B cell (primary cell): ENCODE measurements around the gene FLNB.

Experiments used
- CTCF ChIP-seq: fragments of 200-600 bp; IDR thresholded peaks from one replicate; pipeline ENCODE4 v1.8.0; 2022; ENCODE audit warnings: antibody characterized with exemption, mild to moderate bottlenecking
- EZH2 ChIP-seq: IDR thresholded peaks from 2 replicates; pipeline ENCODE4 v1.6.1; 2012; ENCODE audit warnings: borderline replicate concordance, low read depth, mild to moderate bottlenecking, moderate library complexity, low read length; ENCODE audit not compliant: insufficient read depth, poor library complexity, severe bottlenecking

- TF ChIP-seq CTCF: no peak
- TF ChIP-seq EZH2: no peak
Observed at GRCh38 chr3:58105196-58105595, 97.0 kb downstream of the FLNB start.
